SU-DHL-6 (cell line): Measurements from ENCODE around the gene FKRP.

Experiments
- H2AFZ ChIP-seq: fragments of 200-600 bp; sonication (generic); 2 replicates; pipeline ENCODE4 v1.6.1; 2014; ENCODE audit warnings: low read depth, mild to moderate bottlenecking, moderate library complexity, mixed read lengths, antibody characterized with exemption, low read length; ENCODE audit not compliant: severe bottlenecking
- H3F3A ChIP-seq: fragments of 200-600 bp; shearing (Covaris generic); 2 replicates; pipeline ENCODE4 v1.6.0; 2016; ENCODE audit warnings: antibody characterized with exemption, mild to moderate bottlenecking; ENCODE audit not compliant: insufficient read depth
- H3K27ac ChIP-seq: fragments of 200-600 bp; sonication (generic); 2 replicates; pipeline ENCODE4 v1.5.1; 2016; ENCODE audit warnings: low read depth, mild to moderate bottlenecking, low read length, moderate library complexity, mixed read lengths
- H3K27me3 ChIP-seq: fragments of 200-600 bp; sonication (generic), shearing (Covaris generic); 2 replicates; pipeline ENCODE4 v1.6.0; 2014; ENCODE audit warnings: mild to moderate bottlenecking, low read length
- H3K36me3 ChIP-seq: fragments of 200-600 bp; sonication (generic); 2 replicates; pipeline ENCODE4 v1.6.1; 2014; ENCODE audit warnings: mild to moderate bottlenecking, low read length, mixed read lengths
- H3K4me2 ChIP-seq: fragments of 300-600, 200-600 bp; shearing (Covaris generic), sonication (generic); 2 replicates; pipeline ENCODE4 v1.6.0; 2014; ENCODE audit warnings: low read length, low read depth, mild to moderate bottlenecking; ENCODE audit not compliant: poor library complexity, severe bottlenecking
- H3K4me3 ChIP-seq: fragments of 200-600 bp; sonication (generic); 2 replicates; pipeline ENCODE4 v1.5.1; 2014; ENCODE audit warnings: antibody characterized with exemption, low read length, mild to moderate bottlenecking, mixed read lengths; ENCODE audit not compliant: insufficient read depth, poor library complexity, severe bottlenecking
- H3K79me2 ChIP-seq: fragments of 200-600 bp; sonication (generic); 2 replicates; pipeline ENCODE4 v1.6.1; 2014; ENCODE audit warnings: mild to moderate bottlenecking, low read length, moderate library complexity; ENCODE audit not compliant: insufficient read depth
- H3K9ac ChIP-seq: fragments of 200-600 bp; sonication (generic); 2 replicates; pipeline ENCODE4 v1.7.0; 2014; ENCODE audit warnings: mild to moderate bottlenecking, low read length
- H3K9me2 ChIP-seq: fragments of 200-600 bp; sonication (generic); replicated peaks from 2 replicates; pipeline ENCODE4 v1.6.1; 2014; ENCODE audit warnings: low read length; ENCODE audit not compliant: insufficient read depth
- H3K9me3 ChIP-seq: fragments of 200-600 bp; sonication (generic); 2 replicates; pipeline ENCODE4 v1.6.1; 2014; ENCODE audit warnings: low read length, mixed read lengths; ENCODE audit not compliant: insufficient read depth
- H4K20me1 ChIP-seq: fragments of 200-600 bp; sonication (generic); 2 replicates; pipeline ENCODE4 v1.6.1; 2014; ENCODE audit warnings: low read depth, mild to moderate bottlenecking, antibody characterized with exemption, low read length, moderate library complexity, mixed read lengths
- EZH2phosphoT487 ChIP-seq: fragments of 200-600 bp; sonication (generic), shearing (Covaris generic); conservative IDR thresholded peaks from 2 replicates; pipeline ENCODE4 v1.6.1; 2018; ENCODE audit warnings: mild to moderate bottlenecking, antibody characterized with exemption, low read length, moderate library complexity, mixed read lengths
- TF ChIP-seq, protein P1 (sequence below): fragments of 200-600 bp; sonication (generic); IDR thresholded peaks from one replicate; pipeline ENCODE4 v1.5.1; 2017; ENCODE audit warnings: antibody characterized with exemption, mild to moderate bottlenecking, low read length, moderate library complexity; ENCODE audit not compliant: insufficient read depth, poor library complexity, severe bottlenecking

FKRP gene

DNA sequence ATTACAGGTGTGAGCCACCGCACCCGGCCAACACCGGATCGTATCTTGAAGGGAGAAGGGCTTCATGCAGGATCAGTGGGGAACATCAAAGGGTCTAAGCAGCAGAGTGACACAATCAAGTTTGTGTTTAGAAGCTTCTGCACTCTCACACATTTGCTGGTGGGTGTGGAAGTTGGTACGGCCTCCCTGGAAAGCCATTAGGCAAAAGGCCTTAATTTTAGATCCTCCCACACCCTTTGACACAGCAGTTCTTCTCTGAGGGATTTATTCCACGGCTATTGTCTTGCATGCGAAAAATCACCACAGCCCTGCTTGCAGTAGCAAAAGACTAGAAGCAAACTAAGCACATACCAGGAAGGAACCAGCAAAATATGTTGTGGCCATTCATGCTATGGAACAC lies 60.8 kb downstream of the FKRP start:
- H3F3A ChIP-seq: no peaks in the 10 kb centered on the region
- no peaks in the 10 kb centered on the region for H3K79me2 ChIP-seq
- H3K9ac ChIP-seq: no peak overlapping the region
- TF ChIP-seq EZH2phosphoT487: no peak
- TF ChIP-seq, protein P1, sequence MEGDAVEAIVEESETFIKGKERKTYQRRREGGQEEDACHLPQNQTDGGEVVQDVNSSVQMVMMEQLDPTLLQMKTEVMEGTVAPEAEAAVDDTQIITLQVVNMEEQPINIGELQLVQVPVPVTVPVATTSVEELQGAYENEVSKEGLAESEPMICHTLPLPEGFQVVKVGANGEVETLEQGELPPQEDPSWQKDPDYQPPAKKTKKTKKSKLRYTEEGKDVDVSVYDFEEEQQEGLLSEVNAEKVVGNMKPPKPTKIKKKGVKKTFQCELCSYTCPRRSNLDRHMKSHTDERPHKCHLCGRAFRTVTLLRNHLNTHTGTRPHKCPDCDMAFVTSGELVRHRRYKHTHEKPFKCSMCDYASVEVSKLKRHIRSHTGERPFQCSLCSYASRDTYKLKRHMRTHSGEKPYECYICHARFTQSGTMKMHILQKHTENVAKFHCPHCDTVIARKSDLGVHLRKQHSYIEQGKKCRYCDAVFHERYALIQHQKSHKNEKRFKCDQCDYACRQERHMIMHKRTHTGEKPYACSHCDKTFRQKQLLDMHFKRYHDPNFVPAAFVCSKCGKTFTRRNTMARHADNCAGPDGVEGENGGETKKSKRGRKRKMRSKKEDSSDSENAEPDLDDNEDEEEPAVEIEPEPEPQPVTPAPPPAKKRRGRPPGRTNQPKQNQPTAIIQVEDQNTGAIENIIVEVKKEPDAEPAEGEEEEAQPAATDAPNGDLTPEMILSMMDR: no peak
- H3K9me2 ChIP-seq: no peaks in the 10 kb centered on the region
- H3K4me3 ChIP-seq: no peak overlapping the region
- no peaks in the 10 kb centered on the region for H3K9me3 ChIP-seq
- H3K4me2 ChIP-seq: no peak overlapping the region
- no peaks in the 10 kb centered on the region for H3K27me3 ChIP-seq
- H4K20me1 ChIP-seq: no peaks in the 10 kb centered on the region
- no peak overlapping the region for H2AFZ ChIP-seq
- H3K36me3 ChIP-seq: no peaks in the 10 kb centered on the region
- no peak overlapping the region for H3K27ac ChIP-seq
